SK-N-SH (cell line): Measurements from ENCODE around the gene SMS. TPM values are rescaled to one million over a fixed set of nuclear protein-coding genes. Genes with fewer than 3 reads are reported as not detected.

Experiments used
- CTCF ChIA-PET: fragments of 300-600, 350-600 bp; formaldehyde crosslinking; extraction: SDS; loops from one replicate; lab custom pipeline; 2021; lab: Yijun Ruan, JAX
- POLR2A ChIA-PET: fragments of 350-600 bp; sonication (Branson Sonifier 250); formaldehyde crosslinking; extraction: SDS; loops from one replicate; lab custom pipeline; 2020; ENCODE audit warnings: antibody characterized with exemption, inconsistent platforms; lab: Yijun Ruan, JAX
- DNase-seq: peaks from one replicate; pipeline ENCODE4 v3.0.0; 2012
- H2AFZ ChIP-seq: fragments of 200-600 bp; sonication (generic); 2 replicates; pipeline ENCODE4 v1.8.1; 2016; ENCODE audit warnings: antibody characterized with exemption, mild to moderate bottlenecking, low read depth
- H3F3A ChIP-seq: fragments of 200-600 bp; sonication (generic); replicated peaks from 2 replicates; pipeline ENCODE3; 2016; ENCODE audit warnings: antibody characterized with exemption, mild to moderate bottlenecking; ENCODE audit not compliant: insufficient read depth
- H3K27ac ChIP-seq, 2 experiments: fragments of 200-500 bp in 1 of 2; fragments of 200-600 bp in 1 of 2; sonication (Bioruptor generic) in 1 of 2; sonication (generic), shearing (Covaris generic) in 1 of 2; 2 replicates each; pipeline versions ENCODE4 v1.5.1 to v1.6.1; 2014 to 2016; ENCODE audit warnings: low read depth in 2 of 2, inconsistent platforms in 1 of 2, low read length in 1 of 2, mild to moderate bottlenecking in 1 of 2, mixed read lengths in 1 of 2
- H3K27me3 ChIP-seq: fragments of 200-600 bp; sonication (generic), shearing (Covaris generic); 2 replicates; pipeline ENCODE4 v1.6.1; 2016; ENCODE audit warnings: mixed run types; ENCODE audit not compliant: insufficient read depth
- H3K36me3 ChIP-seq, 2 experiments: fragments of 200-500 bp in 1 of 2; fragments of 200-600 bp in 1 of 2; sonication (Bioruptor generic) in 1 of 2; sonication (generic) in 1 of 2; replicated peaks in 1 of 2; 2 replicates each; pipeline versions ENCODE3 to v1.5.1; 2014 to 2016; ENCODE audit warnings: low read length in 1 of 2, mild to moderate bottlenecking in 1 of 2; ENCODE audit not compliant: insufficient read depth in 2 of 2, control insufficient read depth in 1 of 2
- H3K4me1 ChIP-seq, 2 experiments: fragments of 200-500 bp in 1 of 2; fragments of 200-600 bp in 1 of 2; sonication (Bioruptor generic) in 1 of 2; sonication (generic), shearing (Covaris generic) in 1 of 2; 2 replicates each; pipeline versions ENCODE4 v1.5.1 to v1.6.1; 2014 to 2016; ENCODE audit warnings: low read depth in 1 of 2, low read length in 1 of 2, mixed run types in 1 of 2; ENCODE audit not compliant: insufficient read depth in 2 of 2, control insufficient read depth in 1 of 2
- H3K4me2 ChIP-seq: fragments of 200-600 bp; sonication (generic), shearing (Covaris generic); 2 replicates; pipeline ENCODE4 v1.6.1; 2017; ENCODE audit warnings: mixed run types
- H3K4me3 ChIP-seq, 2 experiments: fragments of 200-500 bp in 1 of 2; fragments of 200-600 bp in 1 of 2; sonication (Bioruptor generic) in 1 of 2; sonication (generic), shearing (Covaris generic) in 1 of 2; 2 replicates each; pipeline versions ENCODE4 v1.5.1 to v1.8.1; 2014 to 2016; ENCODE audit warnings: low read depth in 2 of 2, inconsistent platforms in 1 of 2, low read length in 1 of 2, mild to moderate bottlenecking in 1 of 2, mixed read lengths in 1 of 2, moderate library complexity in 1 of 2
- H3K79me2 ChIP-seq: fragments of 200-600 bp; sonication (generic); 2 replicates; pipeline ENCODE4 v1.8.1; 2017; ENCODE audit warnings: mild to moderate bottlenecking; ENCODE audit not compliant: insufficient read depth
- H3K9ac ChIP-seq: fragments of 200-600 bp; sonication (generic); 2 replicates; pipeline ENCODE4 v1.6.1; 2017; ENCODE audit warnings: mixed run types
- H3K9me2 ChIP-seq: fragments of 200-600 bp; sonication (generic); 2 replicates; pipeline ENCODE4 v1.6.1; 2017; ENCODE audit warnings: mixed run types
- H3K9me3 ChIP-seq: fragments of 200-600 bp; sonication (generic); 2 replicates; pipeline ENCODE4 v1.6.1; 2017; ENCODE audit warnings: mixed run types, mild to moderate bottlenecking, moderate library complexity
- H4K20me1 ChIP-seq: fragments of 200-600 bp; sonication (generic); 2 replicates; pipeline ENCODE4 v1.6.1; 2017; ENCODE audit warnings: mild to moderate bottlenecking, mixed run types; ENCODE audit not compliant: insufficient read depth
- EP300 ChIP-seq, 2 experiments: IDR thresholded peaks; 2 replicates each; pipeline versions ENCODE4 v1.4.0 to v1.6.1; 2012; ENCODE audit warnings: borderline replicate concordance in 1 of 2, low read depth in 1 of 2, low read length in 1 of 2
- MEF2A ChIP-seq: IDR thresholded peaks from 2 replicates; pipeline ENCODE4 v1.4.0; 2012; ENCODE audit warnings: low read depth, borderline replicate concordance
- NFIC ChIP-seq: IDR thresholded peaks from 2 replicates; pipeline ENCODE4 v1.4.0; 2012; ENCODE audit warnings: borderline replicate concordance
- POLR2AphosphoS5 ChIP-seq: IDR thresholded peaks from 2 replicates; pipeline ENCODE4 v1.6.1; 2012; ENCODE audit warnings: low read depth, low read length
- SMC3 ChIP-seq: IDR thresholded peaks from 2 replicates; pipeline ENCODE4 v1.6.1; 2012; ENCODE audit warnings: low read depth, low read length, improper control_type of control experiment
- WGBS: methylation state at CpG from one replicate; pipeline ENCODE4 v1.1.6; 2017; ENCODE audit warnings: low lambda C conversion rate; 5-methylcytosine and 5-hydroxymethylcytosine counted together
- polyA plus RNA-seq, 3 experiments: library from polyadenylated mRNA; depleted of rRNA; stranded (reverse); fragments of >200 nt; gene quantifications; 2 replicates each; pipeline ENCODE4 v1.2.3, GENCODE V29; 2012
- TF ChIP-seq, protein P1 (sequence below): fragments of 150-350 bp; IDR thresholded peaks from 2 replicates; pipeline ENCODE4 v1.6.1; 2016; ENCODE audit warnings: mild to moderate bottlenecking, low read depth, low read length

Gene SMS
- polyA plus RNA-seq, 1 of the 3 experiments (the other 2 are of a cell fraction), result 116 TPM

- Histone ChIP-seq H3F3A (peaks cover 5% of the 10 kb centered on the region), H3K9ac (no peak overlapping the region), H2AFZ (no peak overlapping the region), H3K4me3 (no peak overlapping the region), H4K20me1 (no peaks in the 10 kb centered on the region), H3K27me3 (no peaks in the 10 kb centered on the region), H3K79me2 (no peaks in the 10 kb centered on the region), H3K4me1 (no peaks in the 10 kb centered on the region), H3K9me2 (no peaks in the 10 kb centered on the region), H3K27ac (no peak overlapping the region), H3K36me3 (no peaks in the 10 kb centered on the region), H3K4me2 (no peak overlapping the region), H3K9me3 (no peaks in the 10 kb centered on the region)
- ChIA-PET POLR2A (no interaction called here), CTCF (interaction anchor here (1.4 kb wide), 1 partner anchor 58 kb away, joined by 3 read pairs; no protein-coding TSS in a partner anchor)
- no peak for DNase-seq
- 41% methylated on average over 4 of the region's 4 CpGs for WGBS
- no peak for TF ChIP-seq MEF2A
- TF ChIP-seq EP300 (IDR thresholded peaks at IDR 0.05; ENCODE audit: borderline replicate concordance in 1 of 2, low read depth in 1 of 2, low read length in 1 of 2), result no peak
- TF ChIP-seq, protein P1, sequence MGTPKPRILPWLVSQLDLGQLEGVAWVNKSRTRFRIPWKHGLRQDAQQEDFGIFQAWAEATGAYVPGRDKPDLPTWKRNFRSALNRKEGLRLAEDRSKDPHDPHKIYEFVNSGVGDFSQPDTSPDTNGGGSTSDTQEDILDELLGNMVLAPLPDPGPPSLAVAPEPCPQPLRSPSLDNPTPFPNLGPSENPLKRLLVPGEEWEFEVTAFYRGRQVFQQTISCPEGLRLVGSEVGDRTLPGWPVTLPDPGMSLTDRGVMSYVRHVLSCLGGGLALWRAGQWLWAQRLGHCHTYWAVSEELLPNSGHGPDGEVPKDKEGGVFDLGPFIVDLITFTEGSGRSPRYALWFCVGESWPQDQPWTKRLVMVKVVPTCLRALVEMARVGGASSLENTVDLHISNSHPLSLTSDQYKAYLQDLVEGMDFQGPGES, result no peak
- TF ChIP-seq SMC3, result no peak
- TF ChIP-seq POLR2AphosphoS5, result no peak
- no peak for TF ChIP-seq NFIC
- TF ChIP-seq, all 33 proteins: peak for 0
Observed at GRCh38 chrX:22043872-22044271, 103.4 kb downstream of the SMS start.

Other genes starting within 250 kb of the SMS start
- not detected in 2 replicates for gene SMPX, start 182.6 kb upstream of the SMS start, polyA plus RNA-seq (2012; rRNA removed)
- gene MBTPS2, start 101.1 kb upstream of the SMS start, polyA plus RNA-seq (2012; rRNA removed), result 21.6 and 24.8 TPM in 2 replicates
- 2.3 and 2.8 TPM in 2 replicates for gene YY2, start 84.7 kb upstream of the SMS start, polyA plus RNA-seq (2012; rRNA removed)
- gene PHEX, start 91.6 kb downstream of the SMS start, polyA plus RNA-seq (2012; rRNA removed), result 0.35 and 0.41 TPM in 2 replicates